Frontal cortex (tissue), 4 donors: ENCODE measurements around the gene DUSP1. TPM values are rescaled to one million over a fixed set of nuclear protein-coding genes. Genes with fewer than 3 reads are reported as not detected.
A peak's percentile ranks its signal among the peaks of the same experiment; 100 is the strongest.
"Not testable (repeated sequence)": the region's sequence is repeated elsewhere in the genome, so short reads cannot be mapped to it uniquely, and the experiment has no call there.

Source experiments
- DNase-seq, 2 donors: peaks; one replicate each; pipeline ENCODE4 v3.0.0; 2012; ENCODE audit warnings: low spot score in 2 of 2
- FAIRE-seq: peaks from 2 replicates; lab custom pipeline; 2012; peaks lifted over from hg19 to GRCh38; lab: Jason Lieb, UNC
- total RNA-seq: library from RNA; depleted of rRNA; stranded (reverse); fragments of >200 nt; gene quantifications from one replicate; pipeline ENCODE4 v1.2.3, GENCODE V29; 2014
- donor health status: control.
- donor health status: control.
- donor health status: control.

DUSP1 gene
- total RNA-seq = 32.2 TPM

- peak; percentile 99 for DNase-seq
- no peak for FAIRE-seq
These were observed at the start of gene DUSP1 for GRCh38 chr5:172770675-172771438. Gene DUSP1, minus strand, starts transcription at chr5:172771195. Its CDS starts 243 bp downstream, at chr5:172770952.

- DNase-seq (peak in 1 of 2 donors; percentile 30), FAIRE-seq (no peak)
These were observed 49.2 kb upstream of the DUSP1 start for GRCh38 chr5:172820046-172820767.

- FAIRE-seq = no peak
- DNase-seq = no peak
These were observed 48.6 kb upstream of the DUSP1 start for GRCh38 chr5:172819569-172819968.

- DNase-seq (no peak), FAIRE-seq (no peak)
These were observed 47.1 kb upstream of the DUSP1 start for GRCh38 chr5:172818081-172818480.

GRCh38 chr5:172817664-172818063 is 46.7 kb upstream of the DUSP1 start:
- FAIRE-seq = no peak
- no peak for DNase-seq

GRCh38 chr5:172816925-172817562 is 46.0 kb upstream of the DUSP1 start:
- no peak for FAIRE-seq
- DNase-seq = peak in 1 of 2 donors; percentile 41

GRCh38 chr5:172815631-172816030 is 44.6 kb upstream of the DUSP1 start:
- DNase-seq (no peak), FAIRE-seq (no peak)

- not testable (repeated sequence) for DNase-seq, FAIRE-seq
These were observed 40.0 kb upstream of the DUSP1 start for GRCh38 chr5:172810996-172811395.

GRCh38 chr5:172809774-172810173 is 38.8 kb upstream of the DUSP1 start:
- FAIRE-seq (no peak), DNase-seq (no peak)

- no peak for FAIRE-seq
These were observed 36.8 kb upstream of the DUSP1 start for GRCh38 chr5:172807766-172808311.

GRCh38 chr5:172806897-172807672 is 36.1 kb upstream of the DUSP1 start:
- no peak for FAIRE-seq
- peak; percentile 26 to 58 for DNase-seq

More at GRCh38 chr5:172807766-172808311, 36.8 kb upstream of the DUSP1 start:
- DNase-seq = no peak

- no peak for DNase-seq
- no peak for FAIRE-seq
These were observed 34.8 kb upstream of the DUSP1 start for GRCh38 chr5:172805736-172806255.

- DNase-seq (no peak), FAIRE-seq (no peak)
These were observed 34.2 kb upstream of the DUSP1 start for GRCh38 chr5:172805018-172805683.

- no peak for DNase-seq
- no peak for FAIRE-seq
These were observed 31.7 kb upstream of the DUSP1 start for GRCh38 chr5:172802567-172803176.

- FAIRE-seq = no peak
- no peak for DNase-seq
These were observed 31.1 kb upstream of the DUSP1 start for GRCh38 chr5:172802112-172802511.

- FAIRE-seq (no peak), DNase-seq (no peak)
These were observed 30.2 kb upstream of the DUSP1 start for GRCh38 chr5:172801179-172801671.

GRCh38 chr5:172800088-172800551 is 29.1 kb upstream of the DUSP1 start:
- FAIRE-seq (no peak), DNase-seq (no peak)

GRCh38 chr5:172799416-172799815 is 28.4 kb upstream of the DUSP1 start:
- no peak for DNase-seq
- no peak for FAIRE-seq
